GM13976 (cell line): Measurements from ENCODE around the gene MSMP.
A peak's percentile ranks its signal among the peaks of the same experiment; 100 is the strongest.

Experiments
- DNase-seq: peaks from one replicate; pipeline ENCODE4 v3.0.0; 2012; ENCODE audit warnings: low spot score
- CTCF ChIP-seq: IDR thresholded peaks from 2 replicates; pipeline ENCODE4 v1.5.1; 2012; ENCODE audit warnings: borderline replicate concordance, mild to moderate bottlenecking; ENCODE audit not compliant: insufficient read depth; ENCODE audit errors: extremely low read depth, missing control alignments, control extremely low read depth
- in situ Hi-C: fragments of 300-500 bp; cut with MboI; formaldehyde crosslinking; loops from one replicate; pipeline ENCODE4 v1.12.0; 2022; ENCODE audit warnings: low sequenced_read_pairs, mixed read lengths, inconsistent platforms; ENCODE audit not compliant: unreplicated experiment

MSMP gene

DNA sequence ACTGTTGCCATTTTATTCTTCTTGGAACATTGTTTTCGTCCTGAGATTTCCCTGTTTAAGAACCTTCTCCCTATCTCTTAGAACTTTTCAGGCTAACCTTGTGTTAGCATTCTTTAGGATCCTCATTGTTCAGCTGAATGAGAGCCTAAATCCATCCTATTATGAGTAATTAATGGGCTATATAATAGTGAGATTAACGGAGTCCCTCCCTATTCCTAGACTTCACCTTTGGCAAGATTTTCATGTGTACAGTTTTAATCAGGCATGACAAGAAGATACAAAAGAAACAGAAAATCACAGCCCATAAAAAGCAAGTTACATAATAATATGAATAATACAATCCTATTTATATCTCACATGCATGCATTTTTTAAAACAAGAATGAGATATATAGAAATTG, 9.1 kb upstream of the MSMP start:
- DNase-seq = no peak
- in situ Hi-C loops = no loop called here

GRCh38 chr9:35760651-35761050, 6.6 kb upstream of the MSMP start:
- in situ Hi-C loops = no loop called here
- no peak for TF ChIP-seq CTCF
- DNase-seq = no peak

More for the DNA sequence above, 9.1 kb upstream of the MSMP start:
- TF ChIP-seq CTCF = no peak

DNA sequence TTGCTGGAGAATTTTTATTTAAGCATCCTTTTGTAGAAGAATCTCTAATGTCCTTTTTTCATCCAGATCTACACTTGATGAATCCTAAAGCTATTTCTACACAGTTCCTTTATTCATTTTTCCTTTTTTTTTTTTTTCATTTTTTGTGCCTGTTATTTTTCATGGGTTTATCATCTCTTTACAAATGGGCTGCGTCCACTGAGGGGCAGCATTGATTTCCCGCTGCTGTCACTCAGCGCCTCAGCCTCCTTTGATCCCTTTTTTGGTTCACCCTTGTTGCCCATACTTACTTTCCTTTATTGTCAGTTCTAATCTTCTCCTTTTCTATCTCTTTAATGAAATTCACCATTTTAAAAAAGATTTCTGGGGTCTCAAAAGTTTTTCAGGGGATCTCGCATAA, 5.7 kb upstream of the MSMP start:
- in situ Hi-C loops = no loop called here
- TF ChIP-seq CTCF = no peak
- no peak for DNase-seq

DNA sequence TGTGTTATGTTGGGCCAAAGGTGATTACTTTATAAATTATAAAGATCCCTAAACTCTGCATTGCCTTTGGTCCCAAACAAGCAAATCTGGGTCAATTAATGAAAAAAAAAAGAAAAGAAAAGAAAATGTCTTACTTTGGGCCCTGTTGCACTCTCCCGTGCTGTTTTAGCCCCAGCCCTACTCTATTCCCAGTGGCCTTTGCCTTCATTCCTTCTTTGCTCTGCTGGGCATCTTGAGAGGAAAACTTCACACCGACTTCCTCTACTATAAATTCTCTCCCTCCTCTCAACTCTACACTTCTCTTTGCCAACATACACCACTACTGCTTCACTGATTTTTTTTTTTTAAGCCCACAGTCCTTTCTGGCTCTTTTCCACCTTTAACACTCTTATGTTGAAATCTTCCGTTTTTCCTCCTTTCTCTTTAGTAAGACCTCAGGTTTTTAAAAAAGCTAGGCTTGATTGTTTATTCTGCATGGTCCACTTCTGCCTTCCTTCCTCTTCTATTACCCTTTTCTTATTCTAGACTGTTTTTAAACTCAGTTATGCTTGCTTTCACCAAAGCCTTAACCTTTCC, 4.5 kb upstream of the MSMP start:
- no peak for TF ChIP-seq CTCF
- in situ Hi-C loops = no loop called here
- no peak for DNase-seq

GRCh38 chr9:35757892-35758275, 3.8 kb upstream of the MSMP start:
- TF ChIP-seq CTCF = no peak
- DNase-seq = no peak
- in situ Hi-C loops = no loop called here

- DNase-seq = peak; percentile 48
- TF ChIP-seq CTCF = no peak
- in situ Hi-C loops = no loop called here
Observed at GRCh38 chr9:35757226-35757891, 3.3 kb upstream of the MSMP start.
